Glomerular endothelial cell (primary cell): ENCODE data around the gene SYT2. TPM values are rescaled to one million over a fixed set of nuclear protein-coding genes. Genes with fewer than 3 reads are reported as not detected.
"Not testable (repeated sequence)": the region's sequence is repeated elsewhere in the genome, so short reads cannot be mapped to it uniquely, and the experiment has no call there.

Experiments
- DNase-seq: peaks from one replicate; pipeline ENCODE4 v3.0.0-alpha.2; 2011; ENCODE audit warnings: low read depth, low spot score; ENCODE audit errors: extremely low read depth
- total RNA-seq: library from RNA; depleted of rRNA; stranded (reverse); fragments of >200 nt; gene quantifications from 2 replicates; pipeline ENCODE4 v1.2.3, GENCODE V29; 2015

SYT2 gene
- total RNA-seq, 1 donor from 2014 or later: not detected

GRCh38 chr1:202625416-202626360 is 84.6 kb downstream of the SYT2 start:
- no peak for DNase-seq

DNA sequence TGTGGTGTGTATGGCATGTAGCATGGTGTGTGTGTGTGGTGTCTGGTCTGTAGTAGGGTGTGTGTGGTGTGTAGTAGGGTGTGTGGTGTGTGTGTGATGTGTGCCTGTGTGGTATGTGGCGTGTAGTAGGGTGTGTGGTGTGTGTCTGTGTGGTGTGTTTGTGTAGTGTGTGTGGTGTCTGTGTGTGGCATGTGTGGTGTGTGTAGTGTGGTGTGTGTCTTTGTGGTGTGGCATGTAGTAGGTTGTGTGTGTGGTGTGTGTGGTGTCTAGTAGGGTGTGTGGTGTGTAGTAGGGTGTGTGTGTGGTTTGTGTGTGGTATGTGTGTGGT is 85.5 kb downstream of the SYT2 start:
- DNase-seq: no peak

DNA sequence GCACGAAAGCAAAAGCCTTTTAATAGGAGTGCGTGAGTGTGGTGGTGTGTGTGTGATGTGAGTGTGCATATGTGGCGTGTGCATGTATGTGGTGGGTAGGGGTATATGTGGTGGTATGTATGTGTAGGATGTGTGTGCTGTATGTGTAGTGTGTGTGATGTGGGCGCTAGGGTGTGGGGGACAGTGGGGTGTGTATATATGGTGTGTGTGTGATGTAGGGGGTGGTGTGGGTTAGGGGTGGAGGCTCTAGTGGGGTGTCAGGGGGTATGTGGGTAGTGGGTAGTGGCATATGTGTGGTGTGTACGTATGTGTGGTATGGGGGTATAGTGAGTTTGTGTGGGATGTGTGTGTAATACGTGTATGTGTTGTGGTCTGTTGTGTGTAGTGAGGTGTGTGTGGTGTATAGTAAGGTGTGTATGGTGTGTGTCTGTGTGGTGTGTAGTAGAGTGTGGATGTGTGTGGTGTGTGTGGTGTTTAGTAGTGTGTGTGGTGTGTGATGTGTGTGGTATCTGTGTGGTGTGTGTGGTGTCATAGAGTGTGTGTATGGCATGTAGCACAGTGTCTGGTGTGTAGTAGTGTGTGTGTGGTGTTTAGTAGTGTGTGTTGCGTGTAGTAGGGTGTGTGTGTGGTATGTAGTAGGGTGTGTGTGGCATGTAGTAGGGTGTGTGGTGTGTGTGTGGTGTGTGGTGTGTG is 86.0 kb downstream of the SYT2 start:
- no peak for DNase-seq

DNA sequence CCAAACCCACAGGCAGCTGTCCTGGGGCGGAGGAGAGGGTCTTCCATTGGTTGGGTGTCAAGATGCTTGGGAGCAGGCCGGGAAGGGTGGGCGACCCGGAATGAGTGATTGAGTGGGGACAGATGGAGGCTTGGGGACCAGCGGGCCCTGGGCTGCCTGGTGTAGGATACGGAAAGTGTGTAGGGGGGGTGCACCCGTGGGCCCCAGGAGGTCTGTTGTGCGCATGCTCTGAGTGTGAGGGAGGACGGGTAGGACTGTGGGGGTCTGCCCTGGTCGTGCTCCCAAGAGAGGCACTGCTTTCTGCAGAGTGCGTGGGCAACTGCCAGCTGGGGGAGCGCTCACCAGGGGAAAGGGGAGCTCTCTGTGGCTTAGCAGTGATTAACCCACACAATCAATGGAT is 86.8 kb downstream of the SYT2 start:
- DNase-seq: not testable (repeated sequence)

GRCh38 chr1:202623075-202623474 is 87.2 kb downstream of the SYT2 start:
- no peak for DNase-seq

DNA sequence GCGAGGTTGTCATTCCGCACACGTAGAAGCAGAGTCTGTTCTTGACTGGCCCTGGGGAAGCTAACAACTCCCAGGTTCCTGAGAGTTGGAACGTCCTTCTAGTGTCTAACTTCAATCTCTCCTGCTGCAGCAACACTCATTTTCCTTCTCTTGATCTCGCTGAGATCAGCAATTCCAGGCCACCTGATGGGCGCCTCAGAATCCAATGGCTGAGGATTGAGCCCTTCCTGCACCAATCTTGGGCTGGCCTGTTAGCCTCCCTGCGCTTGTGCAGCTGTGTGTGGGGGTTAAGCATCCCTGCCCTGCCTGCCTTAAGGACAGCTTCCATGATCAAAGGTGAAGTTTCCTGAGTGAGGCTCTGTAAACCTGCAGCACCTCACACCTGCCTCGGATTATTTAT is 87.9 kb downstream of the SYT2 start:
- no peak for DNase-seq

- DNase-seq: no peak
Measured at GRCh38 chr1:202621446-202621845, 88.8 kb downstream of the SYT2 start.

DNA sequence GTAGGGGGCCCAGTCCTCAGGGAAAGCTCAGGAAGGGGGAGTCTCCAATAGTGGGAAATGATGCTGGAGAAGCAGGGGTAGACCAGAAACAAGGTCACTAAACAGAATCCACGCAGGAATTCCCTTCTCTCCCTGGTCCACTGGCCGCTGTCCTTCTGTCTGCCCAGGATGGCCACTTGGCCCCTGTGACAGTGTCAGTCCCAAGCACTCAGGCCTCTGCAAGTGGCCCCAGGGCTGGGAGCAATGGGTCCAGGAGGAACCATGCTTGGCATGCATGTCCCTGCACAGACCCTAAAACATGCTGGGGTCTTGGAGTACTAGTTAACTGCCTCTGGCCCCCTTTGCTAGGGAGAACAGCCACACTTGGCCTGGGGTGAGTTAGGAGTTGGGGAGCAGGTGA is 90.2 kb downstream of the SYT2 start:
- DNase-seq: not testable (repeated sequence)

GRCh38 chr1:202619505-202619904 is 90.7 kb downstream of the SYT2 start:
- no peak for DNase-seq

GRCh38 chr1:202619012-202619411 is 91.2 kb downstream of the SYT2 start:
- not testable (repeated sequence) for DNase-seq

GRCh38 chr1:202616355-202616915 is 93.8 kb downstream of the SYT2 start:
- no peak for DNase-seq

- no peak for DNase-seq
Measured at GRCh38 chr1:202615501-202616354, 94.5 kb downstream of the SYT2 start.

GRCh38 chr1:202615208-202615500 is 95.1 kb downstream of the SYT2 start:
- DNase-seq: not testable (repeated sequence)

GRCh38 chr1:202614363-202615207 is 95.7 kb downstream of the SYT2 start:
- not testable (repeated sequence) for DNase-seq

GRCh38 chr1:202613571-202613970 is 96.7 kb downstream of the SYT2 start:
- no peak for DNase-seq

DNA sequence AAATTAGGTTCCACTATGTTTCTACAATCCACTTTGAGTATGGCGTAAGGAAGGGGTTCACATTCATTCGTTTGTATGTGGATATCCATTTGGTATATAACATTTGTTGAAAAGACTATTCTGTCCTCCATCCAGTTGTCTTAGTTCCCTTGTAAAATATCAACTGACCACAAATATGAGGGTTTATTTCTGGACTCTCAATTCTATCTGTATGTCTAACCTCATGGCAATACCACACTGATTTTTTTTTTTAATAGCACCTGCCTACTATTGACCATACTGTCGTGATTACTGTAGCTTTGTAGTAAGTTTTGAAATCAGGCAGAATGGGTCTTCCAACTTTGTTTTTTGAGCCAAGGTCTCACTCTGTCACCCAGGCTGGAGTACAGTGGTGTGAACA is 98.2 kb downstream of the SYT2 start:
- DNase-seq: not testable (repeated sequence)

DNA sequence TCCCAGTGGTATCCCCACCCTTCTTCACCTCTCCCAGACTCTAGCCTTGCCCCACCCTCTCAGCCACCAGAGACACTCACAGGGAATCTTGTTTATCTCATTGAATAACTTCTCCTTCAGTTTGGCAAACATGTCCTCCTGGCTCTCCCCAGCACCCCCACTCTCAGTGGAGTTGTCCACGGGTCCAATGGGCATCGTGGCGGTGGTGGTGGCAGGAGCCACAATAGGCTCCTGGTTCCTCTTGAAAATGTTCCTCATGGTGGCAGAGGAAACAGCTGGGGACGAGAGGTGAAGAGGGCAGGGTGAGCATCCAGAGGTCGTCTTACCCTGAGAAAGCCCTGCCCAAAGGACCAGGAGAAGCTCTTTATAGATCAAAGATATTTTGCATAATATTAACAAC is 104.7 kb downstream of the SYT2 start:
- no peak for DNase-seq

DNA sequence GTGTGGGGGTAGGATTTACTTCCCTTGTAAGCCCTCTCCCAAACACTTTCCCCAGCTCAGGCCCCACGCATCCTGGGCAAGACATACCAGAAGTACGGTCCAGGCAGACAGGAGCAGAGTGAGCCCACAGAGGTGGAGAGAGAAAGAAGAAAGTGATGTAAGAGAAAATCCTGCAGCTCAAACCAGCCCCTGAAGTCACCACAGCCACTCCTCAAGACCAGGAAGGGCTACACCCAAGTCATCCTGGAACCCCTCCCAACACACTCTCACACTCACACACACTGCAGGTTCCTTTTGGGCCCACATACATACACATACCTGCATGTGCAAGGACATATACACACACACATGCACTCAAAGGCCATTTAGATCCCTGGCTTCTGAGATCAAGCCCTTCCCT is 106.8 kb downstream of the SYT2 start:
- no peak for DNase-seq

GRCh38 chr1:202600432-202601041 is 109.7 kb downstream of the SYT2 start:
- no peak for DNase-seq
